ENCODE data around the gene OLIG3. TPM values are rescaled to one million over a fixed set of nuclear protein-coding genes. Genes with fewer than 3 reads are reported as not detected.

OLIG3 gene
- total RNA-seq, 1 experiment from 2014 or later, result not detected

DNA sequence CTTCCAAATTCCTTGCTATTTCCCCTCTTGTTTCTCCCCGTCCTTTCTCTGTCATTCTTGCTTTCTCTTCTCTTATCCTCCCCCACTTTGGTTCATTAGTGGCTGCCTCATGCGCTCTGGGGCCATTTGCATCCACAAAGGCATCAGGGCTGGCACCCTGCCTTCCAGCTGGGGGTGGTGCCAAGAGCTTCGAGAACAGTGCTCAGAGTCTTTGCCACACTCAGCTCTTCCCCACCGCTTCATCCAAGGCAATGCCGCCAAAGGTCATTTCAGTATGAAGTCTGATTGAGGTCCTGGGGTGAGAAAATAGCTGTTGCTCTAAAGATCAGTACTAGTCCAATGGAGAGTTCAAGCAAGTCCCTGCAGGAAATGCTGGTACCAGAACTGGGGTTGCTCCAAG, 22.7 kb downstream of the OLIG3 start:
- DNase-seq (ENCODE audit: low read depth), result no peak

DNA sequence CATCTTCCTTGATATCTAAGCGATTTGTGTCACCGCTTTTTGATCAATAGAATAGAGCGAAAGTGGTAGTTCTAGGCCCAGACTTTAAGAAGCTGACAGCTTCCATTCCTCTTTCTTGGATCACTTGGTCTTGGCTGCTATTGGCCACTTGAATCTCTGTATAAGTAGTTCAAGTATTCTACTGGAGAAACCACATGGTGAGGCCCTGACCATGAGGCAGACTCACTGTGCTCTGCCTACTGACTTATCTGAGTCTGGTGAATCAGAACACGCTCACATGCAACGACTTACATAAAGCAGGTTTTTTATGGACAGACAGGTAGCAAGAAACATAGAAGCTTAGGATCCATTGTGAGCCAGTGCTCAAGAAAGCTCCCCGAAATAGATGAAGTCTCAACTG, 27.0 kb downstream of the OLIG3 start:
- DNase-seq (ENCODE audit: low read depth), result no peak

DNA sequence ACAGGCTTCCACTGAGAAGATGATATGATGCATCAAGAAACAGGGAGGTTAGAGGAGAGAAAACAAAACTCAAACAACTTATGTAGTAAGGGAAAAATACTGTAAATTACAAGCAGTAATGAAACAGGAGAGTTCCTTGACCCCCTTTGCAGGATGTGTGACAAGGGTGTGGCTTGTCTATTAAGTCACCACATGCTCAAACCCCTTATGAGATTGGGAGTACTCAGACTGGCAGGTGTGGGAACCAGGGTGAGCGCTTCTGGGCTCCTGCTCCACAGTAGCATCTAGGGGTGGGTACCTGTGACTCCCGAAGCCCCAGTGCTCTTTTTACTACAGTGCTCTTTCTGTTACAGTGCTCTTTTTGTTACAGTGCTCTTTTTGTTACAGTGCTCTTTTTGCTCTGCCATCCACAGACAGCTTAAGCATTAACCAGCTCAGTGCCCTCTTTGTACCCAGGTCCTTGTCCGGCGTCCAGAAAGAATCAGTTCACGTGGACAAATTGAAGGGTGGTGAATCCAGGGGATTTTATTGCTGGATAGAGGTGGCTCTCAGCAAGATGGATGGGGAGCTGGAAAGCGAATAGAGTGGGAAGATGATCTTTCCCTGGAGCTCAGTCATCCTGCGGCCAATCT, 28.7 kb downstream of the OLIG3 start:
- DNase-seq (ENCODE audit: low read depth), result no peak

DNA sequence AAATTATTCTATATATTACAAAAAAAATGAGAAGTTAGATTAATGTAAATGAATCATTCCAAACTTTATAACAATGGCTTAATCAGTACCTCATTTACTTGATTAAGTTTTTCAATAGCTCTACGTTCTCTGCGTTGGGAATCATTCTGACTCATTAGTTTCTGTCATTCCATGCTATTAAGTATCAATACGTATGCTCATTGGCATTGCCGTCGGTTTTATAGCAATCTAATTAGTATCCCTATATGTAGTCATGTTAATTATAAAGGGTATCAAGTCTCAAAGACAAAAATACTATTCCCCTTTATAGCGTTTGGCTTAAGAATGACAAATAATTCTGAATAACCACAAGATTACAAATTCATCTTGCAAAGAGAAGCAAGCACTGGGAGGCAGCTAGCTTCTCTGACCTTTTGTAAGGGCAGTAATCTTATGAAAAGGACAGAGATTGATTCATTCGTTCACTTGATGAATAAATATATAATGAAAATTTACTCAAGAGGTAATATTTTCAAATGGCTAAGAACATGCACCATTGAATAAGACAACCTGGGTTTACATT, 41.8 kb downstream of the OLIG3 start:
- no peak for DNase-seq (ENCODE audit: low read depth)

DNA sequence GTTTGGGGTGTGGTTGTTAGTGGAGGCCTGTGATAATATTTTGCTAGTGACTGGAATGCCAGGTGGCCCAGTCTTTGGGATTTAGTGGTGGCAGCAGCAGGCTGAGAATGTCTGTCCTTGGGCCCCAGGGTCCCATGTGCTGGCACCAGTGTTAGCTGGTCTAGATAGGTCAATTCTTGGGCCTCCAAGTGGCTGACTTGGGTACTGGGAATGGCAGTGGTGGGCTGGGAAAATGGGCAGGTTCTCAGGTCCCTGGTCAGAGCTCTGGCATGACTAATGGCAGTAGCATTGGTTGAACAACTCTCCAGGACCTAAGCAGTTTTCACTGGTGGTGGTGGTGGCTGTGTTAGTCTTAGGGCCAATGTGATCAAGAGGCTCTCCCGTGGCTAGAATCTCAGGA, 50.3 kb downstream of the OLIG3 start:
- peak; percentile 1 for DNase-seq (ENCODE audit: low read depth)

Data from RPMI7951 (cell line).